NT2/D1 (cell line): ENCODE data around the gene MTG2.

Experiments
- SUZ12 ChIP-seq: IDR thresholded peaks from 2 replicates; pipeline ENCODE4 v1.6.1; 2011; ENCODE audit not compliant: insufficient read length, insufficient read depth; ENCODE audit errors: extremely low read depth
- YY1 ChIP-seq: IDR thresholded peaks from 2 replicates; pipeline ENCODE4 v1.6.1; 2011; ENCODE audit not compliant: insufficient read length, insufficient read depth
- ZNF274 ChIP-seq: IDR thresholded peaks from 2 replicates; pipeline ENCODE4 v1.6.1; 2011; ENCODE audit warnings: mild to moderate bottlenecking, low read depth, low read length

- TF ChIP-seq YY1 (no peak), SUZ12 (no peak), ZNF274 (no peak)
Observed at GRCh38 chr20:62233684-62234083, 50.9 kb downstream of the MTG2 start.
